Measurements from ENCODE around the gene STXBP1.

The STXBP1 gene

DNA sequence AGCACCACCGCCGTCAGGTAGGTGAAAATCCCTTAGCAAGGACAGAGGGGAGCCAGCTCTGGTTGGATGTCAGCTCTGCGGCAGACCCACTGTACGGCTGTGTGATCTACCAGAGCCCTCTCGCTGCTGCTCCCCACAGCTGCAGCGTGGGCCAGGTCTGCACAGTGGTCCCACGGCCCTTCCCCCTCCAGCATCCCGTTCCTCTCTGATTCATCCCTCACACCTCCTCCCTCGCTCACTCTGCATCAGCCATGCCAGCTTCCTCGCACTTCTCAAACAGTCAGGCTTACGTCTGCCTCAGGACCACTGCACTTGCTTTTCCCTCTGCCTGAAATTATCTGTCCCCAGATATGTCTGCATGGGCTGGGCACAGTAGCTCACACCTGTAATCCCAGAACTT lies 68.1 kb downstream of the STXBP1 start:
- over 99% methylated on average over 10 of the region's 11 CpGs for WGBS (ENCODE audit: insufficient coverage)
- no peaks in the 10 kb centered on the region for H3K9me3 ChIP-seq (ENCODE audit: control extremely low read depth in 1 of 5, control insufficient read depth in 4 of 5, insufficient read depth in 2 of 5, low read depth in 1 of 5, low read length in 4 of 5)
- DNase-seq, result no peak
- no peak overlapping the region for H3K27ac ChIP-seq (ENCODE audit: insufficient read depth in 1 of 2, low read depth in 1 of 2, low read length in 2 of 2, poor library complexity in 1 of 2, severe bottlenecking in 2 of 2)
- CTCF ChIA-PET, result interaction anchor here (1.1 to 2.1 kb wide), 3 partner anchors 9 to 151 kb away, joined by 3 to 8 read pairs (median 3); no protein-coding TSS in a partner anchor
- H3K4me3 ChIP-seq (ENCODE audit: control insufficient read depth in 1 of 7, extremely low read depth in 1 of 7, insufficient read depth in 4 of 7, low read depth in 2 of 7, low read length in 6 of 7), result no peak overlapping the region
- no peaks in the 10 kb centered on the region for H3K4me1 ChIP-seq (ENCODE audit: control extremely low read depth in 1 of 4, control insufficient read depth in 4 of 4, insufficient read depth in 4 of 4, low read length in 3 of 4)
- POLR2A ChIA-PET, result interaction anchor here (0.6 kb wide), 1 partner anchor 11 kb away, joined by 3 read pairs; no protein-coding TSS in a partner anchor
- peaks cover 0 to 13% (median 4%) of the 10 kb centered on the region in 4 experiments for H3K36me3 ChIP-seq (ENCODE audit: control insufficient read depth in 4 of 4, insufficient read depth in 4 of 4, low read length in 3 of 4)
- H3K27me3 ChIP-seq (replicated peaks in 2 of 5; ENCODE audit: control insufficient read depth in 4 of 5, insufficient read depth in 5 of 5, low read length in 4 of 5), result peaks cover 0 to 3% (median 0%) of the 10 kb centered on the region in 5 experiments

DNA sequence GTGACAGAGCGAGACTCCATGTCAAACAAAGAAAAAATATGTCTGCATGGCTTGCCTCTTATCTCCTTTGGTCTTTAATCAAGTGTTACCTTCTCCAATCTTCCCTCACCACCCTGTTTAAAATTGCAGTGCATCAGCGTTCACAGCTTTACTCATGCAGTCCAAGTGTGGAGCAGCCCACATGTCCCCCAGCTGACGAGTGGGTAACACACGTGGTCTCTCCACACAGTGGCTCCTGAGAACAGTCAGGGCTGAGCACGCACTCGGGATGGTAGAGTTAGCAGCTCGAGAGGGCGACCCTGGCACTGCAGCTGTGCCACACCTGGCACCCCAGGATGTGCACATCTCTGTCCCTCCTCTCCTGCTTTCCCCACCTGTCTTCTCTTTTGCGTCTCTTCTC lies 68.8 kb downstream of the STXBP1 start:
- no peak for DNase-seq
- Histone ChIP-seq H3K4me3 (ENCODE audit: control insufficient read depth in 1 of 7, extremely low read depth in 1 of 7, insufficient read depth in 4 of 7, low read depth in 2 of 7, low read length in 6 of 7) (no peak overlapping the region), H3K36me3 (ENCODE audit: control insufficient read depth in 4 of 4, insufficient read depth in 4 of 4, low read length in 3 of 4) (peaks cover 0 to 13% (median 4%) of the 10 kb centered on the region in 4 experiments), H3K27ac (ENCODE audit: insufficient read depth in 1 of 2, low read depth in 1 of 2, low read length in 2 of 2, poor library complexity in 1 of 2, severe bottlenecking in 2 of 2) (no peak overlapping the region), H3K27me3 (replicated peaks in 2 of 5; ENCODE audit: control insufficient read depth in 4 of 5, insufficient read depth in 5 of 5, low read length in 4 of 5) (peaks cover 0 to 3% (median 0%) of the 10 kb centered on the region in 5 experiments), H3K4me1 (ENCODE audit: control extremely low read depth in 1 of 4, control insufficient read depth in 4 of 4, insufficient read depth in 4 of 4, low read length in 3 of 4) (no peaks in the 10 kb centered on the region), H3K9me3 (ENCODE audit: control extremely low read depth in 1 of 5, control insufficient read depth in 4 of 5, insufficient read depth in 2 of 5, low read depth in 1 of 5, low read length in 4 of 5) (no peaks in the 10 kb centered on the region)
- POLR2A ChIA-PET, result no interaction called here
- CTCF ChIA-PET, result interaction anchor here (1.3 to 2.1 kb wide), 2 partner anchors 16 to 152 kb away, joined by 3 to 8 read pairs; no protein-coding TSS in a partner anchor
- 93% methylated on average over 7 of the region's 9 CpGs for WGBS (ENCODE audit: insufficient coverage)

DNA sequence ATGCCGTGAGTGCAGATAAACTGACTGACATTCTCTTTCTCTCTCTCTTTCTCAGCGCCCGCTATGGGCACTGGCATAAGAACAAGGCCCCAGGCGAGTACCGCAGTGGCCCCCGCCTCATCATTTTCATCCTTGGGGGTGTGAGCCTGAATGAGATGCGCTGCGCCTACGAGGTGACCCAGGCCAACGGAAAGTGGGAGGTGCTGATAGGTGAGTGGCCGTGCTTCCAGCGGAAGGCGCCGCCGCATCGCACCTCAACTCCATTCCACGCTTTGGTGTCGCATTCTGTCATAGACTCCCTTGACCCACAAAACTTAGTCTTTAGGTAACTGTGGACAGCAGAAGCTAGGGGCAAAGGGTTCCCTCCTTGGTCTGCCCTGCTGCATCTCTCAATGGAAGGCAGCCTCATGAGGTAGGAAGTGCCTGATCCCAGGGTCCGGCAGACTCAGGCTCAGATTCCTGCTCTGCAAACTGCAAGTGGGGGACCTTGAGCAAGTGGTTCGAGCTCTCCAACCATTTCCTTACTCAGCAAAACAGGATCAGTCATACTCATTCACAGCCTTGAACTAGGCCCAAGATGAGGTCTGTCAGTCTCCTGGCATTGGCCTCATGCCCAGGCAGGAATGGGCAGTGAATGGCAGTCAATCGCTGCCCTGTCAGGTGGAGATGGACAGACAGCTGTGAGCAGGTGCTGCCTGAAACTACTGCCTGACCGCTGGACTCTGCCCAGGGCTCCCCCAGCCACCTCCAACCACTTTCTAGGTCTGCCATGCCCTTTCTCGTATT lies 70.5 kb downstream of the STXBP1 start:
- Histone ChIP-seq H3K4me1 (ENCODE audit: control extremely low read depth in 1 of 4, control insufficient read depth in 4 of 4, insufficient read depth in 4 of 4, low read length in 3 of 4) (no peaks in the 10 kb centered on the region), H3K27me3 (replicated peaks in 2 of 5; ENCODE audit: control insufficient read depth in 4 of 5, insufficient read depth in 5 of 5, low read length in 4 of 5) (no peaks in the 10 kb centered on the region), H3K9me3 (ENCODE audit: control extremely low read depth in 1 of 5, control insufficient read depth in 4 of 5, insufficient read depth in 2 of 5, low read depth in 1 of 5, low read length in 4 of 5) (no peaks in the 10 kb centered on the region), H3K27ac (ENCODE audit: insufficient read depth in 1 of 2, low read depth in 1 of 2, low read length in 2 of 2, poor library complexity in 1 of 2, severe bottlenecking in 2 of 2) (no peak overlapping the region), H3K4me3 (ENCODE audit: control insufficient read depth in 1 of 7, extremely low read depth in 1 of 7, insufficient read depth in 4 of 7, low read depth in 2 of 7, low read length in 6 of 7) (no peak overlapping the region), H3K36me3 (ENCODE audit: control insufficient read depth in 4 of 4, insufficient read depth in 4 of 4, low read length in 3 of 4) (peaks cover 0 to 16% (median 4%) of the 10 kb centered on the region in 4 experiments)
- POLR2A ChIA-PET, result no interaction called here
- CTCF ChIA-PET, result no interaction called here
- WGBS (ENCODE audit: insufficient coverage), result 94% methylated on average over 16 of the region's 23 CpGs
- DNase-seq, result no peak

DNA sequence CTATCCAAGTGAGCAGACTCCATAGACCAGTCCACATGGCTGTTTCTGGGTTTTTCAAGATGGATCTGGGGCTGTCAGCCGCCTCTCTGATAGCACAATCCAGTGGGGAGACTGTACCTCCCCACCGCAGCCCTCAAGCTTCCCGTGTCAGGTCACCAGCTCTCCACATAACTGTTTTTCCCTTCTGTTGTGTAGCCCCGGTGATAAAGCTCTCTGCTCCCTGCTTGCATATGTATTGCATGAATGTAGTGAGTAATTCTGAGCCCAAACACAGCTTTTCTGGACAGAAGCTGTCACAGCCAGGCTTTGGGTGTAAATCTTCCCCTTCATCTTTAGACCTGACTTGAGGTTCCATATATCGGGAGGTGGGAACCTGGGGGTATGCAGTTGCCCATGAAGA lies 71.6 kb downstream of the STXBP1 start:
- no peaks in the 10 kb centered on the region for H3K4me1 ChIP-seq (ENCODE audit: control extremely low read depth in 1 of 4, control insufficient read depth in 4 of 4, insufficient read depth in 4 of 4, low read length in 3 of 4)
- peaks cover 0 to 12% (median 4%) of the 10 kb centered on the region in 4 experiments for H3K36me3 ChIP-seq (ENCODE audit: control insufficient read depth in 4 of 4, insufficient read depth in 4 of 4, low read length in 3 of 4)
- H3K4me3 ChIP-seq (ENCODE audit: control insufficient read depth in 1 of 7, extremely low read depth in 1 of 7, insufficient read depth in 4 of 7, low read depth in 2 of 7, low read length in 6 of 7), result no peak overlapping the region
- no peak overlapping the region for H3K27ac ChIP-seq (ENCODE audit: insufficient read depth in 1 of 2, low read depth in 1 of 2, low read length in 2 of 2, poor library complexity in 1 of 2, severe bottlenecking in 2 of 2)
- H3K9me3 ChIP-seq (ENCODE audit: control extremely low read depth in 1 of 5, control insufficient read depth in 4 of 5, insufficient read depth in 2 of 5, low read depth in 1 of 5, low read length in 4 of 5), result no peaks in the 10 kb centered on the region
- CTCF ChIA-PET, result no interaction called here
- 98% methylated on average over 5 of the region's 5 CpGs for WGBS (ENCODE audit: insufficient coverage)
- H3K27me3 ChIP-seq (replicated peaks in 2 of 5; ENCODE audit: control insufficient read depth in 4 of 5, insufficient read depth in 5 of 5, low read length in 4 of 5), result no peaks in the 10 kb centered on the region
- POLR2A ChIA-PET, result no interaction called here
- DNase-seq, result no peak

DNA sequence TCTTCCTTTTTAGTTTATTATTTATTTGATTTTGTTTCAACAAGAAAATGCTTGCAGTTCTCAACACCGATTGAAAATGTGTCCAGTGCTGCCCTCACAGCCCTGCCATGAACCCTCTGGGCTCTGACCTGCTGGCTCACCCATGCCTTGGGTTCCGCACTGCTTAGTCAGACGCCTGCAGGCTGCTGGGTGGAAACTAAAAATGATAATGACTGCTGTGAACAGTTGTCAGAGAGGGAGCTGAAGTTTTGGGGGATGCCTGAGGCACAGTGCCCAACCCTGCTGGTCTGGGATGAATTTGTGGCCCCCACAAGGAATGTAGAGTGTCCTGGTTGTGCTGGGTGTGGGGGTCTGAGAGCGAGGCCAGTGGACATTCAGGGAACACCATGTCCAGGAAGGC lies 72.5 kb downstream of the STXBP1 start:
- no peaks in the 10 kb centered on the region for H3K9me3 ChIP-seq (ENCODE audit: control extremely low read depth in 1 of 5, control insufficient read depth in 4 of 5, insufficient read depth in 2 of 5, low read depth in 1 of 5, low read length in 4 of 5)
- CTCF ChIA-PET, result interaction anchor here (1.2 kb wide), 1 partner anchor 58 kb away, joined by 3 read pairs; no protein-coding TSS in a partner anchor
- no peak overlapping the region for H3K4me3 ChIP-seq (ENCODE audit: control insufficient read depth in 1 of 7, extremely low read depth in 1 of 7, insufficient read depth in 4 of 7, low read depth in 2 of 7, low read length in 6 of 7)
- DNase-seq, result no peak
- peaks cover 0 to 9% (median 4%) of the 10 kb centered on the region in 4 experiments for H3K36me3 ChIP-seq (ENCODE audit: control insufficient read depth in 4 of 4, insufficient read depth in 4 of 4, low read length in 3 of 4)
- H3K27me3 ChIP-seq (replicated peaks in 2 of 5; ENCODE audit: control insufficient read depth in 4 of 5, insufficient read depth in 5 of 5, low read length in 4 of 5), result no peaks in the 10 kb centered on the region
- WGBS (ENCODE audit: insufficient coverage), result 100% methylated on average over 4 of the region's 4 CpGs
- H3K4me1 ChIP-seq (ENCODE audit: control extremely low read depth in 1 of 4, control insufficient read depth in 4 of 4, insufficient read depth in 4 of 4, low read length in 3 of 4), result no peaks in the 10 kb centered on the region
- H3K27ac ChIP-seq (ENCODE audit: insufficient read depth in 1 of 2, low read depth in 1 of 2, low read length in 2 of 2, poor library complexity in 1 of 2, severe bottlenecking in 2 of 2), result no peak overlapping the region
- POLR2A ChIA-PET, result no interaction called here

DNA sequence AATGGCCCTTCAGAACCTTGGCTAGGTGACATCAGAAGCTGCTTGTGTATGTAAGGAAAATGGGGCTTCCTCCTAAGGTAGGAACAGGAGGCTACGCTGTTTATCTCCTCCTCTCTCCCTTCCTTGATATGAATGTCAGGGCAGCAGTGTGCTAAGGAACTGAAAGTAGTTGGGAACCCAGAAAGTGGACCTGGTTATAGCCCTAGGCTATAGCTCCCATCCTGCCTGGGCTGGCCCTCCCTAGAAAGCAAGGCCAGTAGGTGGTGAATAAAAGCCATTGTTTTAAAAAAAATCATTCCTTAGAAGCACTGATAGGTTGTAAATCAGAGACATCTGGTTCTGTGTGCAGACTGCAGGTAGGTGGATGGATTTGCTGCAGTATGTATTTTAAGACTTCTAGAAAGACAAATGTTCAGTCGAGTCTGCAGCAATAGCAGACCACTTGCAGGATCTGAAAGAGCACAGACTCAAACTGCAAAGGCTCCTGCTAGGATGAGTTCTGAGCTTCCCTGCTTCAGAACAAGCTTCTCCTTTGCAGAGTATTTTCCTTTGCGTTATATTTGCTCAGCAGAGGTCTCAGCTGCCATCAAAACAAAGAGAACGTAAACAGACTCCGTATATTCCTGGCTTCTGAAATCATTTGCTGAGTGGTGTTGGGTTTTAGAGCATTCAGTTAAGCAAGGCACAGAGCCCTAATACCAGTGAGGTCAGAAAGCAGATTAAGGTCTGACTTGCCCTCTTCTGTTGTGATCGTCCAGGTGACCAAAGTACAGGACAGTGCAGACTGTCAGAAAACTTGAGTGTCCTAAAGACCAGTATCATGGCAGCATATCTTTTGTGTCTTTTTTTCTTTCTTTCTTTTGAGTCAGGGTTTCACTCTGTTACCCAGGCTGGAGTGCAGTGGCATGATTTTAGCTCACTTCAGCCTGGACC lies 74.7 kb downstream of the STXBP1 start:
- 93% methylated on average over 6 of the region's 6 CpGs for WGBS (ENCODE audit: insufficient coverage)
- Histone ChIP-seq H3K9me3 (ENCODE audit: control extremely low read depth in 1 of 5, control insufficient read depth in 4 of 5, insufficient read depth in 2 of 5, low read depth in 1 of 5, low read length in 4 of 5) (no peaks in the 10 kb centered on the region), H3K36me3 (ENCODE audit: control insufficient read depth in 4 of 4, insufficient read depth in 4 of 4, low read length in 3 of 4) (peaks cover 0 to 12% (median 0%) of the 10 kb centered on the region in 4 experiments), H3K4me1 (ENCODE audit: control extremely low read depth in 1 of 4, control insufficient read depth in 4 of 4, insufficient read depth in 4 of 4, low read length in 3 of 4) (no peaks in the 10 kb centered on the region), H3K4me3 (ENCODE audit: control insufficient read depth in 1 of 7, extremely low read depth in 1 of 7, insufficient read depth in 4 of 7, low read depth in 2 of 7, low read length in 6 of 7) (no peak overlapping the region), H3K27me3 (replicated peaks in 2 of 5; ENCODE audit: control insufficient read depth in 4 of 5, insufficient read depth in 5 of 5, low read length in 4 of 5) (no peaks in the 10 kb centered on the region), H3K27ac (ENCODE audit: insufficient read depth in 1 of 2, low read depth in 1 of 2, low read length in 2 of 2, poor library complexity in 1 of 2, severe bottlenecking in 2 of 2) (no peak overlapping the region)
- DNase-seq, result no peak
- ChIA-PET POLR2A (no interaction called here), CTCF (interaction anchor here (0.9 to 1.0 kb wide), 2 partner anchors 33 to 234 kb away, joined by 3 read pairs; no protein-coding TSS in a partner anchor)

Data from common myeloid progenitor, CD34-positive (primary cell).